Activated CD4-positive, alpha-beta T cell treated with anti-CD3 and anti-CD28 coated beads, Interleukin-2, amount 50 U/mL, for 4 hours (primary cell): Measurements from ENCODE around the gene RANBP10.
"Not testable (repeated sequence)": the region's sequence is repeated elsewhere in the genome, so short reads cannot be mapped to it uniquely, and the experiment has no call there.

ENCODE experiments used
- DNase-seq, 2 experiments: peaks; one replicate each; pipeline ENCODE4 v3.0.0-alpha.2; 2020

RANBP10 gene

GRCh38 chr16:67708368-67708771 lies 98.0 kb downstream of the RANBP10 start:
- DNase-seq: no peak

- no peak for DNase-seq
These were observed 98.6 kb downstream of the RANBP10 start for GRCh38 chr16:67707790-67708189.

GRCh38 chr16:67707210-67707609 lies 99.2 kb downstream of the RANBP10 start:
- DNase-seq: no peak

- no peak for DNase-seq
These were observed 102.2 kb downstream of the RANBP10 start for GRCh38 chr16:67704110-67704509.

- DNase-seq: no peak
These were observed 102.7 kb downstream of the RANBP10 start for GRCh38 chr16:67703626-67704025.

- DNase-seq: no peak
These were observed 104.2 kb downstream of the RANBP10 start for GRCh38 chr16:67702130-67702529.

- no peak for DNase-seq
These were observed 104.9 kb downstream of the RANBP10 start for GRCh38 chr16:67701420-67701819.

GRCh38 chr16:67699265-67699664 lies 107.1 kb downstream of the RANBP10 start:
- no peak for DNase-seq

GRCh38 chr16:67697422-67698185 lies 108.8 kb downstream of the RANBP10 start:
- no peak for DNase-seq

GRCh38 chr16:67694611-67695010 lies 111.7 kb downstream of the RANBP10 start:
- DNase-seq: no peak

- not testable (repeated sequence) for DNase-seq
These were observed 112.7 kb downstream of the RANBP10 start for GRCh38 chr16:67693517-67694285.

GRCh38 chr16:67685388-67686112 lies 120.8 kb downstream of the RANBP10 start:
- DNase-seq: no peak

GRCh38 chr16:67683767-67684166 lies 122.6 kb downstream of the RANBP10 start:
- DNase-seq: no peak

GRCh38 chr16:67679935-67680897 lies 126.1 kb downstream of the RANBP10 start:
- no peak for DNase-seq

- DNase-seq: no peak
These were observed 127.9 kb downstream of the RANBP10 start for GRCh38 chr16:67678354-67679023.

GRCh38 chr16:67677712-67678111 lies 128.6 kb downstream of the RANBP10 start:
- DNase-seq: no peak

- DNase-seq: no peak
These were observed 129.4 kb downstream of the RANBP10 start for GRCh38 chr16:67676939-67677338.

GRCh38 chr16:67676516-67676915 lies 129.8 kb downstream of the RANBP10 start:
- no peak for DNase-seq

GRCh38 chr16:67675999-67676398 lies 130.4 kb downstream of the RANBP10 start:
- DNase-seq: no peak

GRCh38 chr16:67675579-67675935 lies 130.8 kb downstream of the RANBP10 start:
- DNase-seq: no peak

- DNase-seq: no peak
These were observed 131.3 kb downstream of the RANBP10 start for GRCh38 chr16:67674851-67675578.
